ENCODE data around the gene SBNO1.
"Not testable (repeated sequence)": the region's sequence is repeated elsewhere in the genome, so short reads cannot be mapped to it uniquely, and the experiment has no call there.

SBNO1 gene

DNA sequence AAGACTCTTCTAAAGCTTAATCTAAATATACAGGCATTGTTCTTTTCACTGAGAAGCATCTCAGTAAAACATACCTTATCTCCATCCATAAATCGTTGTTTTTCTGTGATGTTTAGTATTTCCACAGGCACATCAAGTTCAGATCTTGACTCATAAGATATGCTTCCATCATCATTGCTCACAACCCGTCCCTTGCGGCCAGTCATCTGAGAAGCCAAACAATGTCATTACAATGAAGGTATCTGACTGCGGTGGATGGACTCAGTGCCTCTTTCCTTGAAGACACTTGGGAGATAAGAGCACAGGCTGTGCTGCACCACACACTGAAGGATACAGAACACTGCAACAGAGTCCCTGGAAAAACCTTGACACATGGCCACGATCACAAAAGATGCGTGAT, 44.8 kb downstream of the SBNO1 start:
- Histone ChIP-seq H3K9ac (ENCODE audit: low read length) (no peak overlapping the region), H3K27ac (ENCODE audit: low read depth, low read length, poor library complexity, severe bottlenecking) (no peak overlapping the region), H3K9me3 (ENCODE audit: low read length) (no peaks in the 10 kb centered on the region), H3K4me3 (ENCODE audit: low read depth, low read length, poor library complexity, severe bottlenecking) (no peak overlapping the region), H3K4me1 (ENCODE audit: insufficient read depth, low read length, severe bottlenecking) (no peaks in the 10 kb centered on the region), H3K9me2 (ENCODE audit: low read depth, low read length) (no peaks in the 10 kb centered on the region), H2AFZ (ENCODE audit: low read length) (no peak overlapping the region), H3K4me2 (ENCODE audit: low read length) (no peak overlapping the region), H3K79me2 (ENCODE audit: insufficient read depth, low read length) (no peaks in the 10 kb centered on the region), H3K36me3 (ENCODE audit: insufficient read depth, low read length) (peaks cover 99% of the 10 kb centered on the region), H3K27me3 (ENCODE audit: insufficient read depth, low read length) (no peaks in the 10 kb centered on the region), H3F3A (ENCODE audit: insufficient read depth, low read length) (no peaks in the 10 kb centered on the region), H4K20me1 (ENCODE audit: insufficient read depth, low read length) (no peaks in the 10 kb centered on the region)
- TF ChIP-seq, protein P1, sequence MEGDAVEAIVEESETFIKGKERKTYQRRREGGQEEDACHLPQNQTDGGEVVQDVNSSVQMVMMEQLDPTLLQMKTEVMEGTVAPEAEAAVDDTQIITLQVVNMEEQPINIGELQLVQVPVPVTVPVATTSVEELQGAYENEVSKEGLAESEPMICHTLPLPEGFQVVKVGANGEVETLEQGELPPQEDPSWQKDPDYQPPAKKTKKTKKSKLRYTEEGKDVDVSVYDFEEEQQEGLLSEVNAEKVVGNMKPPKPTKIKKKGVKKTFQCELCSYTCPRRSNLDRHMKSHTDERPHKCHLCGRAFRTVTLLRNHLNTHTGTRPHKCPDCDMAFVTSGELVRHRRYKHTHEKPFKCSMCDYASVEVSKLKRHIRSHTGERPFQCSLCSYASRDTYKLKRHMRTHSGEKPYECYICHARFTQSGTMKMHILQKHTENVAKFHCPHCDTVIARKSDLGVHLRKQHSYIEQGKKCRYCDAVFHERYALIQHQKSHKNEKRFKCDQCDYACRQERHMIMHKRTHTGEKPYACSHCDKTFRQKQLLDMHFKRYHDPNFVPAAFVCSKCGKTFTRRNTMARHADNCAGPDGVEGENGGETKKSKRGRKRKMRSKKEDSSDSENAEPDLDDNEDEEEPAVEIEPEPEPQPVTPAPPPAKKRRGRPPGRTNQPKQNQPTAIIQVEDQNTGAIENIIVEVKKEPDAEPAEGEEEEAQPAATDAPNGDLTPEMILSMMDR (IDR thresholded peaks at IDR 0.05; ENCODE audit: low read length) = no peak
- TF ChIP-seq EZH2 (IDR thresholded peaks at IDR 0.05; ENCODE audit: borderline replicate concordance, low read length) = no peak

DNA sequence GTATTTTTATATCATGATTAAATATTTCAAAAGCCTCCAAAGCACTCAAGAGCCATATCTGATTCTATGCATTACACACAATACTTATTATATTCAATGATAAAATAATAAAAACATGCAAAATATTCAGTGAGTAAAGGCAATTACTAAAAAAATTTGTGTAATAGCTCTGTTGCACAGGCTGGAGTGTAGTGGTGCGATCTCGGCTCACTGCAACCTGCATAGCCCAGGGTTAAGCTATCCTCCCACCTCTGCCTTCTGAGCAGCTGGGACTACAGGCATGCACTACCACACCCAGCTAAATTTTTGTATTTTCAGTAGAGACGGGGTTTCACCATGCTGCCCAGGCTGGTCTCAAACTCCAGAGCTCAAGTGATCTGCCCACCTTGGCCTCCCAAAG, 45.4 kb downstream of the SBNO1 start:
- Histone ChIP-seq H3F3A (ENCODE audit: insufficient read depth, low read length) (no peaks in the 10 kb centered on the region), H2AFZ (ENCODE audit: low read length) (no peak overlapping the region), H3K9me2 (ENCODE audit: low read depth, low read length) (no peaks in the 10 kb centered on the region), H3K79me2 (ENCODE audit: insufficient read depth, low read length) (no peaks in the 10 kb centered on the region), H3K4me1 (ENCODE audit: insufficient read depth, low read length, severe bottlenecking) (no peaks in the 10 kb centered on the region), H3K9me3 (ENCODE audit: low read length) (no peaks in the 10 kb centered on the region), H3K4me2 (ENCODE audit: low read length) (no peak overlapping the region), H3K27me3 (ENCODE audit: insufficient read depth, low read length) (no peaks in the 10 kb centered on the region), H4K20me1 (ENCODE audit: insufficient read depth, low read length) (no peaks in the 10 kb centered on the region), H3K36me3 (ENCODE audit: insufficient read depth, low read length) (peaks cover 99% of the 10 kb centered on the region), H3K4me3 (ENCODE audit: low read depth, low read length, poor library complexity, severe bottlenecking) (no peak overlapping the region), H3K9ac (ENCODE audit: low read length) (no peak overlapping the region), H3K27ac (ENCODE audit: low read depth, low read length, poor library complexity, severe bottlenecking) (no peak overlapping the region)
- no peak for TF ChIP-seq EZH2 (IDR thresholded peaks at IDR 0.05; ENCODE audit: borderline replicate concordance, low read length)
- TF ChIP-seq, protein P1 (IDR thresholded peaks at IDR 0.05; ENCODE audit: low read length) = no peak

DNA sequence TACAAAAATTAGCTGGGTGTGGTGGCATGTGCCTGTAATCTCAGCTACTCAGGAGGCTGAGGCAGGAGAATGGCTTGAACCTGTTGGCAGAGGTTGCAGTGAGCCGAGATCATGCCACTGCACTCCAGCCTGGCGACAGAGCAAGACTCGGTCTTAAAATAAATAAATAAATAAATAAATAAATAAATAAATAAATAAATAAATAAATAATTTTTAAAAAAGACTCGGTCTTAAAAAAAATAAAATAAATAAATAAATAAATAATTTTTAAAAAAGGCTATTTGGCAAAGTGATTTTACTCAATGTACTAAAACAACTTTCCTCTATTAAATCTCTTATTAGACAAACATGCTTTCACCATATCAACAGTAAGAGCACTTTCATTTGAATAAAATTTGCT, 51.6 kb downstream of the SBNO1 start:
- not testable (repeated sequence) for H3F3A ChIP-seq (ENCODE audit: insufficient read depth, low read length); H3K9me3 ChIP-seq (ENCODE audit: low read length)

DNA sequence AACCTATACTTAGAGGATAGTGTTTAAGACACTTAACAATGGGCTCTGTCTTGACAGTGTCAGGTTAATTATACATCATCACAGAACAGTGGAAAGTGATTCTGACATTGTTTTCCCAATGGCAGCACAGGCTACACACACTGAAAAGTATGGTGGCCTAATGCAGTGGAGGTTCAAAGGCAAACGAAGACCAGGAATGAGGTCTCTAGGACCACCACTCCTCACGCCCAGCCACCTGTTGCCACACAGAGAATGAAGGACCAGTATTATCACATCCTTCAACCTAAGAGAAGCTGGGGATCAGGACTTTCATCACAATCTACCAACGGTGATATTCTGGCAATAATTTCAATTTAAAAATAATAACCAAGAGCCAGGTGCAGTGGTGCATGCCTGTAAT, 58.4 kb downstream of the SBNO1 start:
- no peak overlapping the region for H3K9ac ChIP-seq (ENCODE audit: low read length)
- H3F3A ChIP-seq (ENCODE audit: insufficient read depth, low read length) = no peaks in the 10 kb centered on the region
- TF ChIP-seq, protein P1 (IDR thresholded peaks at IDR 0.05; ENCODE audit: low read length) = no peak
- TF ChIP-seq EZH2 (IDR thresholded peaks at IDR 0.05; ENCODE audit: borderline replicate concordance, low read length) = no peak
- peaks cover 97% of the 10 kb centered on the region for H3K36me3 ChIP-seq (ENCODE audit: insufficient read depth, low read length)
- H4K20me1 ChIP-seq (ENCODE audit: insufficient read depth, low read length) = no peaks in the 10 kb centered on the region
- no peaks in the 10 kb centered on the region for H3K27me3 ChIP-seq (ENCODE audit: insufficient read depth, low read length)
- no peak overlapping the region for H3K27ac ChIP-seq (ENCODE audit: low read depth, low read length, poor library complexity, severe bottlenecking)
- H2AFZ ChIP-seq (ENCODE audit: low read length) = no peak overlapping the region
- H3K4me1 ChIP-seq (ENCODE audit: insufficient read depth, low read length, severe bottlenecking) = no peaks in the 10 kb centered on the region
- no peaks in the 10 kb centered on the region for H3K9me3 ChIP-seq (ENCODE audit: low read length)
- H3K4me2 ChIP-seq (ENCODE audit: low read length) = no peak overlapping the region
- H3K79me2 ChIP-seq (ENCODE audit: insufficient read depth, low read length) = no peaks in the 10 kb centered on the region
- H3K4me3 ChIP-seq (ENCODE audit: low read depth, low read length, poor library complexity, severe bottlenecking) = no peak overlapping the region
- H3K9me2 ChIP-seq (ENCODE audit: low read depth, low read length) = no peaks in the 10 kb centered on the region

More for the DNA sequence above, 51.6 kb downstream of the SBNO1 start:
- not testable (repeated sequence) for H3K27me3 ChIP-seq (ENCODE audit: insufficient read depth, low read length); H3K4me3 ChIP-seq (ENCODE audit: low read depth, low read length, poor library complexity, severe bottlenecking); H3K27ac ChIP-seq (ENCODE audit: low read depth, low read length, poor library complexity, severe bottlenecking); H3K4me2 ChIP-seq (ENCODE audit: low read length); H3K9me2 ChIP-seq (ENCODE audit: low read depth, low read length); H3K4me1 ChIP-seq (ENCODE audit: insufficient read depth, low read length, severe bottlenecking); H4K20me1 ChIP-seq (ENCODE audit: insufficient read depth, low read length); H2AFZ ChIP-seq (ENCODE audit: low read length); H3K9ac ChIP-seq (ENCODE audit: low read length); H3K79me2 ChIP-seq (ENCODE audit: insufficient read depth, low read length)
- peaks cover 93% of the 10 kb centered on the region for H3K36me3 ChIP-seq (ENCODE audit: insufficient read depth, low read length)

All from OCI-LY1 (cell line).